ENCODE data around the gene EPHB6.

Gene EPHB6

DNA sequence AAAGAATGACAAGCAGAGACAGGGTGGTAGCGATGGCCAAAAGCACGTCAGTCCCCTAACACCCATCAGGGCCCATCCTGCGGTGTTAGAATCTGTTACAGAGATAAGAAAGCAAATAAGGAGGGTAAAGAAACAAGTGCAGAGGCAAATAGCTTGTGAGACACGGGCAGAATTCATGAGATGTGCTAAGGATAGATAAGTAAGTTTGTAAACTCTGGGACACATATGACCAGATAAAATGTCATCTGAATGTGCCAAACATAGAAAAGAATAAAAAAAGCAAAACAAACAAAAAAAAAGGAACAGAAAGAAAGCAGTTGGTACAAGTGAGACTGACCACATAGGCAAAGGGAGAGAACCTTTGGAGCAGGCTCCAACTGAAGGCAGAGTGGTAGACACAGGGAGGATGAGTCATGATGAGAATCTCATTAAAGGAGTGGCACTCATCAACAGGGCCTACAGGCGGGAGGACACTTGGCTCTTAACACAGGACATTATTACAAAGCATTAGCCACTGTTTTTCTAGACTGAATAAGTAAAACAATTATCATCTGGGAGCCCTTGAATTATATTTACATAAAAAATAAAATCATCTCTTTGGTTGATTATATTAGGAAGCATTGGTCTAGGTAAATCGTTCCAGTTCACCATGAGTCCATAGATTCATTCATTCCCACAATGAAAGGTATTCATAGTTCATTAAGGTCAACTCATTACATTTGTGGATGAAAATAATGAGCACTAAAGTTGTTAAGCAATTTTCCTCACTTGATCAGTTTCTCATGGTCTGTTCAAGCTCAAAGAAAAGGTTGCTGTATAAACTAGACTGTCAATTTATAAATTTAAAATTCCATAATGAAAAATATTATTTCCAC lies 21.5 kb upstream of the EPHB6 start:
- no peak for DNase-seq (ENCODE audit: low spot score)

DNA sequence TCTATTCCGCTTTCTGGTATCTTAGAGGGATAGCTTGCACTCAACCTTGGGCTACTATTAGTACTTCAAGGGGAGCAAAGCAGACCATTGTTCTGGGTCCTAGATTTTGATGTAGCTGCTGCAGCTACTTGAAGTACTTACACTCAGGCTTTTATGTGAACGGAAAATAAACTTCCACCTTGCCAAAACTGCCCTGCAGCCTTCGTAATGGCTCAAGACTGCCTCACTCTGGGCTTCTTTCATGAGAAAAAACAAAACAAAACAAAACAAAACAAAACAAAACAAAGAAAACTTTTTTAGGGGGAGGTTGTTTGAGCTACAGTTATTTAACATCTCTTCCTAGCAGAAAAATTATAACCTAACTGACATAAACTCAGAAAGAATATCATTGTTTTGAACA lies 19.4 kb upstream of the EPHB6 start:
- no peak for DNase-seq (ENCODE audit: low spot score)

DNA sequence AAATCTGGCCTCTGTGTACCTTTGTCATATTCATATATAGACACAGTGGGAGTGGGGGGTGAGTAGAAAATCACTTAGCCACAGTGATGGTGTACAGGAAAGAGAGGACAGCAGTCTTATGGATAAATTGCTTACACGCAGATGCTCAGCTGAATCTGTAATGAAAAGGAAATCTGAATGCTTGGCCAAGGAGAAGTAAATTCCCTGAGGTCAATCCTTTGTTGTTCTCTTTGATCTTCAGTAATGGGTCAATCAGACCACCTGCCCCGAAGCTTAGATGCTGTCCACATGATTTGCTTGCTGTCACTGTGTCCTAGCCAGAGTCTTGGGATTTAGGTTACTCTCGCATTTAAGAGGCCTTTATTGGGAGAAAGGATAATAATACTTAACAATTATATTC lies 18.4 kb upstream of the EPHB6 start:
- DNase-seq (ENCODE audit: low spot score) = no peak

DNA sequence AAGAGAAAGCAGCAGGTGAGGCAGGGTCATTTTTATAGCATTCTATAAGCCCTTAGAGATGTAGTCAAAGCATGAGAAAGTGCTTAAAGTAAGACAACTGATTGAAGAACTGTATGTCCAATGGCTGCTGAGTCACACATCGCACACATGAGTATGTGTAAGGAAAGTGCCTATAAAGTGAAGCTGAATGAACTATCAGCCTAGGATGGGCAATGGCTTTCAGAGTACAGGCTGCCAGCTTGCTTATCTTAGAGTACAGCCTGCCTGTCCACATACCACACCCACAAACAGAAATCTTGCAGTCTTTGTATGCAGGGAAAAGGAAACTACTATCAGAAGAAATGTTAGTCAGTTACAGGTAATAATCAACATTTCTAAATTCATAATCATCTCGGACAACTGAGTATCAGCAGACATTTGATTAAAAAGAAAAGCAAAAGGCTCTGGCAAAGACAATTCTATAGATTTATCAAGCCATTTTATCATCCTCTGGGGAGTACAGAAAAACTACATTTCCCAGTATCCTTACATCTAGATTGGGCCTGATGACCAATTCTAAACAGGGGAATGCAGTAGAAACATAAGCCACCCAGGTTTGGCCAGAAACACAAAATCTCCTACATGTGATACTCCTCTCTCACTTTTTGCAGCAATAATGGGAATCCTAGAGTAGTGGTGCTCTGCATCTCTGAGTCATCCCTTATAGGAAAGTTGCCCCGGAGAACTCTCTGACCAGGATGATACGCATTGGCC lies 16.2 kb upstream of the EPHB6 start:
- DNase-seq (ENCODE audit: low spot score) = no peak

DNA sequence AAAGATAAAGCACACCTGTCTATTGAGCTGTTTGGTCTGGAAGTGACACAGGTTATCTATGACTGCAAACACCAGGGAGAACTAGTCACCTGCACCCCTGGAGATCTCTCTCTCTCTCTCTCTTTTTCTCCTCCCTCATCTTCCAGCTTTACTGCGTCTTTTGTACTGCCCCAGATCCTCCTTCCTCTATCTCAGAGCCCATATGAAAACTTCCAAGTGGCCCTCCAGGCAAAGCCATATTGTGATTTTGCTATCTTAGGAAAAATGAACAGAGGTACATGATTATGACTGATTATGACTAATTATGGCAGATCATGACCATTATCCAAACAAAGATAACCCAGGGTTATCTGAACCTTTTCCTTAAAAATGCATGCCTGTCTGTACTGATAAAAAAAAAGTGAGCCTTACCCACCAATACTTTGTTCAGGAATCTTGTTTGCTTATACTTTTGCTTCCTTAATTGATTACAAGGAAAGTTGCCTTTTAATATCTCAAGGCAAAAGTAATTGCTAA lies 12.6 kb upstream of the EPHB6 start:
- DNase-seq (ENCODE audit: low spot score) = no peak

DNA sequence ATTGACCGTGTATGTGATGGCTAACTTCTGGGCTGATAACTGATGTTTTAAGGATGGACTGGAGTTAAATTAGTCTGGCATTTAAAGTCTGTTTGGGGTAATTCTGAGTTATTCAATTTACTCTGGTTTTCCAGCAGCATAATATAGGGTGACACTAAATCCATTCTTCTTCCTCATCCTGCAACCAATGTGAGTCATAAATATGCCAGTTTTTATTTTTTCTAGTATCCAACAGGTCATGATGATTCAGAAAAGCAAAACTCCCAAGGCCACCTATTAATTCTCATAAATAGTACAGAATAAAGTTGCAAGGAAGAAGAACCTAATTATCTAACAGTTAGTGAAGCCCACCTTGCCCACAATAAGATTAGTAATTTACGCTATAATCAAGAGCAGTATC lies 7.5 kb upstream of the EPHB6 start:
- peak; percentile 13 for DNase-seq (ENCODE audit: low spot score)

DNA sequence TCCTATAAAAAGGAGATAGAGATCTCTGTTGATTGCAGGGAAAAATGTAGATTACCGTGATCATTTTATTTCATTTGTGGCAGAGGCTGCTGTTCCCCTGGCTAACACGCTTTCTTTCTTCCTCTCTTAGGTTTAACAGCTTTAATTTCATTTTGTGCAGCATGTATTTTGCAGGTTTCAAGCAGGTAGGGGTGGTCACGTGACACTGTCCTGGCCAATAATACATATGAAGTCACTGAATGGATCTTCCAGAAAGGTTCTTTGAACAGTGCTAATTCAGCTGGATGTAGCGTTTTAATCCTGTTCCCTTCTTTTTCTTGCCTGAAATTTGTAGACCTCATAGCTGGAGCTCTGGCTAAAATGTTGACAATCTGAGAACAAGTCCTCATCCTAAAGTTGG lies 3.6 kb upstream of the EPHB6 start:
- DNase-seq (ENCODE audit: low spot score) = no peak

DNA sequence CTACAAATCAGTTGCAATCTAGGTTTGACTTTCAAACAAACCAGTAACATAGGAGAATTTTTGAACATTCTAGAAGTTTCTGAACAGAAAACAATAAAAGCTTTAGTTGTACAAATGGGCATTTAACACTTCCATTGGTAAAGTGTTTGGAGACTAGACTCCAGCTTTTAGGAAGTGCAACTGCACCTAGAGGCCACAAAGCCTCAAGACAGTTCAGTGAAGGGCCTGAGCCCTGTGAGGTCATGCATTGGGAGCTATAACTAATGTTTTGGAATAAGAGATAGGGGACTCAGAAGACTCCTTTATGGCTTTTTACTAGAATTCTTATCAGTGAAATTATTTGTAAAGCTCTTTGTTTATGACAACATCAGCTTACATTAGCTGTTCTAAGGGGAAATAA lies 3.0 kb upstream of the EPHB6 start:
- DNase-seq (ENCODE audit: low spot score) = no peak

DNA sequence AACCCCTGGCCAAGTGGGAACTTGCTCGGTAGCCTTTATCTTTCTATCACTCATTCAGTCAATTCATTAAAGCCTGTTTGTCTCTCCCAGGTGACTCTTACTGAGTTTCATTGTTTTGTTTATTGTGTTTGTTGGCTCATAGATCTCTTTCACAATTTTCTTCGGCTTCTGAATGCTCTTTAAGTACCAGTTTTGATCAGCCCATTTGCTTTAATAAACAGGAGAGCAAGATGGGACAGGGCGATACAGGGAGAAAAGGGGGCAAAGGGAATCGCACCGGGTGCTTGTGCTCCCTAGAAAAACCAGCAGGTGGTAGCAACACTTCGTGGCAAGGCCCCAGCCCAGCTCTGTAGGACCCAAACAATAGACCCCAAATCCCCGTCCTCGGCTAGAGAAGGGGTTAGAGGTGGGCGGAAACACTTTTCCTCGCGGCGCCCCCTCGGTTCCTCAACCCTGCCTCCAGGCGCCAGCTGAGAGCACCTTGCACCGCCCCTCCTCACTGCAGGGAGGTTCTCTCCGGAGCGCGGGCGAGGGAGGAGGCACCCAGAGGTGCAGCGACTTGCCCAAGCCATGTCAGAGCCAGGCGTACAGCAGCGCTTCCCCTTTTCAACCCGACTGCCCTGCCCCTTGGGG lies 1.0 kb upstream of the EPHB6 start:
- DNase-seq (ENCODE audit: low spot score) = peak; percentile 30

DNA sequence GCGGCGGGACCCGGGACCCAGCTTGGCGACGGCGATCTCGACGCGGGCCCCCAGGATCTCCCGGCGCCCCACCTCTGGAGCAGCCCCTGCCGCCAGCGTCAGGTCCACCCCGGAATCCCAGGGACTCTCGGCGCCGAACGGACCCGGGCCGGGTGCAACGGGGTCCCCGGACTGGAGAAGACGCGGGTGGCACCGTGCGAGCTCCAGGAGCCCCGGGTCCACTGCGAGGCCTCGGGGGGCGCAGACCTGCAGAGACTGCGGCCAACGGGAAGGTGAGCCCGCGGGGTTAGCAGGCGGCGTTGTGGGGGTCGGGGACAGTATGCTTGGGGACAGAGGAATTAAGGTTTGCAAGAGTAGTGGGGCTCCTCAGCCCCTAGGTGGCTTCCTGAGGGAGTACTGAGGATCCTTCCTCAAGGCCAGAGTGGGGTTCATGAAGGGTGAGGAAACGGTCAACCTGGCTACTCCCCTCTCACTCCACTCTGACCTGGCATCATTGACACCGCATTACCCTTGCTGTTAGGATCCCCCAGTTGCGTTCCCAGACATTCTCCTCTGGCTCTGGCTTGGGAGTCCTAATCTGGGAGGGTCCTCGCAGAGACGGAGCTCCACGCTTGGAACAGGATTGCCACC lies 353 bp downstream of the EPHB6 start:
- no peak for DNase-seq (ENCODE audit: low spot score)

DNA sequence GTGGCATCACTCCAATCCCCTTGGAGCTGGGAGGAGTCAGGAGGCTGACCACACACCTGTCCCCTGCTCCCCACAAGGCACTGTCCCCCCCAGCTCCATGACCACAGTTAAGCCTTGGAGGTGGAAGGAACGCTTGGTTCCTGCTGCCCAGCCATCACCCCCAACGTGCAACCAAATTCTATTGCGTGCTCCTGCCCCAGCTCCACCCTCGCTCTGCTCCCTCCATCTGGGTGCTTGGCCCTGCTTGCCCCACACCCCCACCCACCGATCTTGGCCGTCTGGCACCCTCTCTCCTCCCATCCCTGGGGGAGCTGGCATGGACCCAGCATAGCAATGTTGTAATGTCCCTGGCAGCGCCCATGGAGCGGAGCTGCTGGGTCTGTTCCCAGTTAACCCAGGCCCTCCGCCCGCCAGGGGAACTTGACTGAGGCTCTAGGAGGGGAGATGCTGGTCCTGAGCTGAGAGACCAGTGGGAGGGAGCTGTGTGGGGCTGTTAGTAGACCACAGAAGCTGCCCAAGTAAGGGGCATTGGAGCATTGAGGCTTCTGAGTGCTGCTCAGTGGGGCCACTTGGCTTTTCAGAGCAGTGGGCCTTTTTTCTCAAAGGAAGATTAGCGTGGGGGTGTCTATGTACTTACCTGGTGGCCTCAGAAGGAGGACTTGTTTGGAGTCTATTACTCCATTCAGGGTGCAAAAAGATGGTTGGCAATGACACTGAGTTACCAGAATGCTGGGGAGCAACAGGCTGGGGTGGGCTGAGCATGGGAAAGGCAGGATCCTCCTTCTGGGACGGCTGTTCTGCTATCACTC lies 1.1 kb downstream of the EPHB6 start:
- DNase-seq (ENCODE audit: low spot score) = no peak

DNA sequence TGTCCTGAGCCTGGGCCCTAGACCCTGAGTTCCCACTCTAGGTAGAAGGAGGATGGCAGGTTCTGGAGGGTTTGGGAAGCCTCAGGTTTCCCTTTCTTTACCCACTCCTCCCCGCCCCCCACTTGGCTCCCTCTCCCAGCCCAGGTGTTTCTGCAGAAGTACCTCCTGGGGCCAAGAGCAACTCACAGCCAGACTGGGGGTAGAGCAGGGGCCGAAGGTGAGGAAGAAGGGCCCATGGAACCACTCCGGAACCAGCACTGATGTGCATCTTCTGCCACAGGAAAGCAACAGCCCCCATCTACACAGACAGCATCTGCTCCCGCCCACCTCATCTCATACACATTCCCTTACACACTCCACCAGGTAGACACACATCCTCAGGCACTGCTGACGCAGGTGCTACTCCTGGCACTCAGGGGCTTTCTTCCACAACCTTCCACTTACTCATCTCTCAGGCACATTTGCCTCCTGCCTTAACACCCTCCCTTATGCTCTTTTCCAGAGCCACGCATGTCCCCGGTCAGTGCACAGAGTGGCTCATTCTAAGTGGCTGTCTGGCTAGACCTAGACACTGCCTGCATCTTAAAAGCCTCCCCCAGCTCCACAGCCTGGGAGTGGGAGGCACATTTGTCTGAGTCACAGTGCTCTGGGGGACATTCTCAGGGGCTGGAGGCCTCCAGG lies 1.8 kb downstream of the EPHB6 start:
- no peak for DNase-seq (ENCODE audit: low spot score)

DNA sequence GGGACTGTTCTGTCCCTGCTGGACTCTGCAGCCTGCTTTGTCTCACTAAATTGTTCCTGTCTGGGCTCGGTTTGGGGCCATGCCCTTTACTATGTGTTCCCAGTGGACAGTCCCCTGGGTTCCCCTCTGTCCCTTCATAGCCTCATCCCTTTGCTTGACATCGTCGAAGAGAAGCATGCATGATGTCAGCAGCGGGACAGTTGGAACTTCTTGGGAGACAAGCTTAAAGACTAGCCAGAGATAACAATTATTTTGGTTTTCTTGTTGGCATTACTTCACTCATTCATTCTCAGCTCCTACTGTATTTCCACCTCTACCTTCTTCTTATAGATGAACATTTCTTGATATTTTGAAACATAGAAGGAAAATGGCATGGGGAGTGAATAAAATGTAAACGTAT lies 2.7 kb downstream of the EPHB6 start:
- DNase-seq (ENCODE audit: low spot score) = no peak

DNA sequence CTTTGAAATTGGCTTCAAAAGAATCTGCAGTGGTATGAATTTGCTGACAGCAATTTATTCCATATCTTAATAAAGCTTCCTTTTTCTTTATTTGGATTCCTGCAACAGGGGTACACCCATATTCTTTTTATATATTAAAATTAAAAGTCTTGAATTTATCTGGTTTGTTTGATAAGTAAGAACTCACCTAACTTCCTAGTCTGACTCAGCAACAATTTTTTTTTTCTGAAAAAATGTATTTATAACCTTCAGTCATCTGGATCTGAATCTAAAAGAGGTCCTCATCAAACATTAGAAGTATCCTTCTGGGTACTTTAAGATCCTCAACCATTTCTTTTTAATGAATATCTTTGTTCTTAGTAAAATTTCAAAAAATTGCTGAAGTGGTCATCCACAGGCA lies 4.5 kb downstream of the EPHB6 start:
- no peak for DNase-seq (ENCODE audit: low spot score)

DNA sequence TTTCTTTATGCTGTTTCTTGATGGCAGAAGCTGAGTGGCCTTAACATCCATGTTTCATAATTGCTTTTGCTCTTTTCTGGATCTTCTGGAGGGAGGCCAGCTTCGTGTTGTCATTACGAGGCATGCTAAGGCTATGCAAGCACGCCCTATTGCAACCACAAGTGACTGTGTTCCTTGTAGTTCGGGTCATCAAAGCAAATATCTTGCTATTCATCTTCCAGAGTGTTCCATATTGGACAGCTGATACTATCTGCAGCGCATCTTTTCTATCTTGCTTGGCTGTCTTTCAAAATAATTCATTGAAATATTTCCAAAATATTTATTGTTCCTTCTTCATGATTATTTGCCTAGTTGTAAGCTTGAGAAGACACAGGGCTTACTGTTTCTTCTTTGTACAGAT lies 5.0 kb downstream of the EPHB6 start:
- no peak for DNase-seq (ENCODE audit: low spot score)

DNA sequence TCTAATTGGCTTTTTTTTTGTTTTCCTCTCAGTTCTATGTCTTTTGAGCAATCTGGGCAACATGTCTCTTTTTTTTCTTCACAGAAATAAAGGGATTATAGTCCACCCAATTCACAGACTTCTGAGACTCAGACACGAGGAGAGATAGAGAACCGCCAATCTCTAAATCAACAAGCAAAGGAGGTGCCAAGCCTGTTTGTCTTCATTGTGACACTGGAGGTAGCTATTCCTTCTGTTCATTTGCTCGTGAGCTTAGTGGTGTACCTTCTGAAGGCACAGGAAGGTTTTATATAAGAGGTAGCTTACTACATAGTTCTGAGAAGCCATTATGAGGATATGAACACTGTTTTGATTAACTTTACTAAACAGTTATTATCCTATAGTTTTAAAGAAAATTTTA lies 6.1 kb downstream of the EPHB6 start:
- no peak for DNase-seq (ENCODE audit: low spot score)

DNA sequence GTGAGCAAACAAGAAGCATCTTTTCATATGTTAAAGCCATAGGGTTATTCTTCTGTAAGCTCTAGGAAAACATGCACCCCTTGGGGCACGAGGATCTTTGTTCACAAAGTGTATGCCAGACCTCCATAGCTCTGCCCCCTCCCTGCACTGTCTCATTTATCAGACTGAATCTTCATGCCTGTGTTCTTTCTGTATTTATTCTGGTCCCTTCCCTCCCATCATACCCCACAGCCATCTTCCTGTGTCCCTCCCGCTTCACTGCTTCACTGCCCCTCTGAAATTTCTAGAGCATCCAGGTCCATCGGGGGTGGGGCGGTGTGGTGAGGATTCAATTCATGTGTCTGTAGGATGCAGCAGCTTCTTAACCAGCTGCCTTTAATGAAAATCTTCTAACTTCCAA lies 7.5 kb downstream of the EPHB6 start:
- DNase-seq (ENCODE audit: low spot score) = no peak

DNA sequence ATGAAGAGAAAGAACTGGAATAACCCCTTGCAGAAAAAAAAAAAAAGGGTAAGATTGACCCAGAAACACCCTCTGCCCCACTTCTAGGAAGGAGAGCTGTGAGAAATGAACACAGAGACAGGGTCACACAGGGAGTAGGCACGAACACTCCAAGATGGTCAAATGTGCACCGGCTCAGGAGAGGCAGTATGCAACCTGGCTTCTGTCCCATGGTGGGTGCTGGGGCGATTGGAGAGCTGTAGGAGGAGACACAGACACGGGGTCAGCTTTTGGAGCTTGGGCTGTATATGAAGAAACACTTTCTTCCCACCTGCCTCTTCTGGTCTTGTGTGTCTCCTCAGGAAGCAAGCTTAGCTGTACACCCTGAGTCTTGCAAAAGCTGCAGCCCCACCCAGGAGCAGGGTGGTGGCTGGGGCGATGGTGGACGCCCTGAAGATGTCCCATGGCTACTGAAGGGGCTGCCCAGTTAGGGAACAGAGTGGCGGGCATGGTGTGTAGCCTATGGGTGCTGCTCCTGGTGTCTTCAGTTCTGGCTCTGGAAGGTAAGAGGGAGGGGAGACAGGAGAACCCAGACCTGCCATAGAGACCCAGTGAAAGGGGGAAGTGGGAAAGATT lies 8.0 kb downstream of the EPHB6 start:
- no peak for DNase-seq (ENCODE audit: low spot score)

DNA sequence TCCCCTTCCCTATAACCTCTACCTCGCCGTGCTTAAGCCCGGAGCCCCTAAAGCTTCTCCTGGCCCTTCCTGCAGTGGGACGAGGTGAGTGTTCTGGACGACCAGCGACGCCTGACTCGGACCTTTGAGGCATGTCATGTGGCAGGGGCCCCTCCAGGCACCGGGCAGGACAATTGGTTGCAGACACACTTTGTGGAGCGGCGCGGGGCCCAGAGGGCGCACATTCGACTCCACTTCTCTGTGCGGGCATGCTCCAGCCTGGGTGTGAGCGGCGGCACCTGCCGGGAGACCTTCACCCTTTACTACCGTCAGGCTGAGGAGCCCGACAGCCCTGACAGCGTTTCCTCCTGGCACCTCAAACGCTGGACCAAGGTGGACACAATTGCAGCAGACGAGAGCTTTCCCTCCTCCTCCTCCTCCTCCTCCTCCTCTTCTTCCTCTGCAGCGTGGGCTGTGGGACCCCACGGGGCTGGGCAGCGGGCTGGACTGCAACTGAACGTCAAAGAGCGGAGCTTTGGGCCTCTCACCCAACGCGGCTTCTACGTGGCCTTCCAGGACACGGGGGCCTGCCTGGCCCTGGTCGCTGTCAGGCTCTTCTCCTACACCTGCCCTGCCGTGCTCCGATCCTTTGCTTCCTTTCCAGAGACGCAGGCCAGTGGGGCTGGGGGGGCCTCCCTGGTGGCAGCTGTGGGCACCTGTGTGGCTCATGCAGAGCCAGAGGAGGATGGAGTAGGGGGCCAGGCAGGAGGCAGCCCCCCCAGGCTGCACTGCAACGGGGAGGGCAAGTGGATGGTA lies 9.2 kb downstream of the EPHB6 start:
- DNase-seq (ENCODE audit: low spot score) = no peak

Data from kidney capillary endothelial cell (primary cell).